HK-2 (cell line): Measurements from ENCODE around the gene KLF9.
"Not testable (repeated sequence)": the region's sequence is repeated elsewhere in the genome, so short reads cannot be mapped to it uniquely, and the experiment has no call there.

Experiments used
- DNase-seq: peaks from one replicate; pipeline ENCODE4 v3.0.0-alpha.2; 2018; ENCODE audit not compliant: unreplicated experiment

KLF9 gene

DNA sequence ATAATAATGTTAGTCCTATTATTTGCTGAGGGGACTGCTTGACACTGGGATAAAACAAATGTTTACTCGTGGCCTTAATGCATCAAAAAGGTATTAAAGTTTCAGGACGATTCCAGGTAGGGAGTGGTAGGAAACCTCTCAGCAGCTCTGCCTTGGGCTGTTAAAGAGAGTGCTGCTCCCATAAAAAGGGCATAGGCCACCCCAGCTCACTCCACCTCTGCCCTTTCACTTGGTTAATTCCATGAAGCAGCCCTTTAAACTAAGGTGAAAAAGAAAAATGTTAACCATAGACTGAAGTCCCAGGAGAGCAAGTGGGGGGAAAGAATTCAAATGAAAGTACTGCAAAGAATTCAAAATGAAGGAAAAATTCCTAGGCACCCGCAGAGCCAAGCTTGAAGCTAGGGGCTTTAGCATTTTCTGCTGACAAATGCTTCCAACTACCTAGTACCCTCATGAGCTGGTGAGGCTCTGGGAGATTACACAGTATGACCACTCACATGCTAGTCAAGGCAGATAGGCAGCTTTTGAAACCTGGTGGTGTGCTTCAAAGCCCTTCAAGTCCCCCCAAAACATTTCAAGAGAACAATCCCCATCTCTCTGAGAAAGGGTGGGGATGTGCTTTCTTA lies 8.5 kb downstream of the KLF9 start:
- no peak for DNase-seq

- DNase-seq = no peak
Observed at GRCh38 chr9:70404261-70404660, 10.2 kb downstream of the KLF9 start.

GRCh38 chr9:70403618-70404025 lies 10.8 kb downstream of the KLF9 start:
- no peak for DNase-seq

DNA sequence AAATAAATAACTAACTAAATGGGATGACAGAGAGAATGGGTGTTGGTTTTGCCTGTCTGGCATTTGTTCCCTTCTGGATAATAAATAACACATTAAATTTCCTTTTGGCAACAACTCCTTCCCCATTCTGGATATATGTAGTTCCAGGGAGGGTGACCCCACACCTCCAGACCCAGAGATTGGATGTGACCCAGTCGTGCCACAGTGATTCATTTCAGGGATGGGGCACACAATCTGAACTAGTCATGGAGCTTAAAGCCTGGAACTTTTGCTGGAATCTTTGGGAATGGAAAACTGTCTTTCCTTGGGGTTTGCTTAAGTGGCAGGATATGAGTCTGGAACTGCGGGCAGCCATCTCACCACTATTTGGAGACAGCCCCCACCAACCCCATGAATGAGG lies 11.3 kb downstream of the KLF9 start:
- no peak for DNase-seq

DNA sequence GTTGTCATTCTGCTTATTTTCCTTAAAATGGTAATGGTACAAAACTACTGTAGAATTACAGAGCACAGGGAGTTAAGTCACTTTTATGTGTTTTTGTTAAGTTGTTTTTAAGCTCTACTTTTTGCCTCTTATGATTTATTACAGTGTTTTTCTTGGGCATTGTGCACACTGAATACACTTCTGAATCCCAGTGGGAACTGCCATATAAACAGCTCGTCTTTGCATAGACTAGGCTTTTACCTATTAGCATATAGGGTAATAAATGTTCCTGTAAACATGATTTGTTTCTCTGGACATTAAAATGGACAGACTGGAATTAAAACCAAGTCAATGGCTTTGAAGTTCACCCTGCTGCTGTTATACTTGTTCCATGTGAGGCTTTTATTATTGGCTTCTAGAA lies 12.2 kb downstream of the KLF9 start:
- DNase-seq = no peak

DNA sequence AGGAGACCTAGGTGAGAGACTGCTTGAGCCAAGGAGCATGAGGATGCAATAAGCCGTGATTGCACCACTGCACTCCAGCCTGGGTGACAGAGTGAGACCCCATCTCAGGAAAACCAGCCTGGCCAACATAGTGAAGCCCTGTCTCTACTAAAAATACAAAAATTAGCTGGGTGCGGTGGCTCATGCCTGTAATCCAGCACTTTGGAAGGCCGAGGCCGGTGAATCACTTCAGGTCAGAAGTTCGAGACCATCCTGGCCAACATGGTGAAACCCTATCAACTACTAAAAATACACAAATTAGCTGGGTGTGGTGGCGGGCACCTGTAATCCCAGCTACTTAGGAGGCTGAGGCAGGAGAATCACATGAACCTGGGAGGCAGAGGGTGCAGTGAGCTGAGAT lies 13.2 kb downstream of the KLF9 start:
- not testable (repeated sequence) for DNase-seq

GRCh38 chr9:70400107-70400892 lies 14.2 kb downstream of the KLF9 start:
- no peak for DNase-seq

- no peak for DNase-seq
Observed at GRCh38 chr9:70399141-70399540, 15.3 kb downstream of the KLF9 start.

- no peak for DNase-seq
Observed at GRCh38 chr9:70398145-70398556, 16.3 kb downstream of the KLF9 start.

- DNase-seq = no peak
Observed at GRCh38 chr9:70395652-70396051, 18.8 kb downstream of the KLF9 start.

DNA sequence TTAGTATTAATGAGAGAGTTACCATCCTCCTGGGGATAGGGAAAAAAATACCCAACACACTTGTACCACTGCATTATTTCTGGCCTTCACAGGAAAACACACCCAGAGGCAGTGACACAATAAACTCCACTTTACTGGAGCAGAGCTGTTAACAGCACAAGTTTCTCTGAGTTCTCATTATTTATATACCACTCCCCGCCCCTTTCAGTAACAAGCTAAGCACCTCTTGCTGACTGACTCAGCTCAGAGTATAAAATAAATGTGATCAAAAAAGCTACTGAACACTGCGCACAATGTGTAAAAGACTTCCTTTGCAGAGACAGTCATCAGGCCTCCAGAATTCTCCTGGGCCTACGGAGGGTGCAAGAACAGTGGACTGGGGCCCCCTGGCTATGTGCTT lies 21.6 kb downstream of the KLF9 start:
- no peak for DNase-seq

GRCh38 chr9:70392189-70392588 lies 22.3 kb downstream of the KLF9 start:
- DNase-seq = no peak

DNA sequence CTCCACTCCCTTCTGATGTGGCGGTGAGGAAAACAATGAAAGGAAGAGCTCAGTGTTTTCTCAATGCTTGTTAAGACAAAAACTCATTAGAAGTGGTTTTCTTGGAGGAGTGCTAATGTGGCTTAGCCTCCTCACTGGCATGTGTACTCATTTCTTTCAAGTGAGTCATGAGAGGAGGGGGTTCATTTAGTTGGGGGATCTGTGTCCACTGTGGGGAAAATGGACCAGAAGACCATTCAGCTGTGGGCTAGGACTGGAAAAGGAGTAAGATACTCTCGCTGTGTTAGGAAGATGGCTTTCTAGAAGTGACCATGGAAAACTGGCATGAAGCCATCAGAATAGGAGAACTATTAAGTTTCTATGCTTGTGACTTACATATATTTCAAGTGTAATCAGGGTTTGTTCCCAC lies 23.5 kb downstream of the KLF9 start:
- DNase-seq = no peak

- DNase-seq = no peak
Observed at GRCh38 chr9:70389621-70390266, 24.7 kb downstream of the KLF9 start.

GRCh38 chr9:70389188-70389587 lies 25.3 kb downstream of the KLF9 start:
- DNase-seq = no peak

DNA sequence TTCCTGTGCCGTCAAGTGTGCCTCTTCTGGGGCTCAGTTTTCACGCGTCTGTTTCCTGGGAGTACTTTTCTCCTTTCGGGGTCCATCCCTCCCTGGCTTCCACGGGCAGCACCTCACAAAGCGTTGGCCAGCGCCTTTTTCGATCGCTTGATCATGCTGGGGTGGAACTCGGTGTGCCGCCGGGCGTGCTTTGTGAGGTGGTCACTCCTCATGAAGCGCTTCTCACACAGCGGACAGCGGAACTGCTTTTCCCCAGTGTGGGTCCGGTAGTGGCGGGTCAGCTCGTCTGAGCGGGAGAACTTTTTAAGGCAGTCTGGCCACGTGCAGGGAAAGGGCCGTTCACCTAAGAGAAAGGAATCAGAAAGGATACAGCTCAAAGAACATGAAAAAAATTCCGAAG lies 26.8 kb downstream of the KLF9 start:
- DNase-seq = no peak

GRCh38 chr9:70385426-70385825 lies 29.0 kb downstream of the KLF9 start:
- DNase-seq = no peak

DNA sequence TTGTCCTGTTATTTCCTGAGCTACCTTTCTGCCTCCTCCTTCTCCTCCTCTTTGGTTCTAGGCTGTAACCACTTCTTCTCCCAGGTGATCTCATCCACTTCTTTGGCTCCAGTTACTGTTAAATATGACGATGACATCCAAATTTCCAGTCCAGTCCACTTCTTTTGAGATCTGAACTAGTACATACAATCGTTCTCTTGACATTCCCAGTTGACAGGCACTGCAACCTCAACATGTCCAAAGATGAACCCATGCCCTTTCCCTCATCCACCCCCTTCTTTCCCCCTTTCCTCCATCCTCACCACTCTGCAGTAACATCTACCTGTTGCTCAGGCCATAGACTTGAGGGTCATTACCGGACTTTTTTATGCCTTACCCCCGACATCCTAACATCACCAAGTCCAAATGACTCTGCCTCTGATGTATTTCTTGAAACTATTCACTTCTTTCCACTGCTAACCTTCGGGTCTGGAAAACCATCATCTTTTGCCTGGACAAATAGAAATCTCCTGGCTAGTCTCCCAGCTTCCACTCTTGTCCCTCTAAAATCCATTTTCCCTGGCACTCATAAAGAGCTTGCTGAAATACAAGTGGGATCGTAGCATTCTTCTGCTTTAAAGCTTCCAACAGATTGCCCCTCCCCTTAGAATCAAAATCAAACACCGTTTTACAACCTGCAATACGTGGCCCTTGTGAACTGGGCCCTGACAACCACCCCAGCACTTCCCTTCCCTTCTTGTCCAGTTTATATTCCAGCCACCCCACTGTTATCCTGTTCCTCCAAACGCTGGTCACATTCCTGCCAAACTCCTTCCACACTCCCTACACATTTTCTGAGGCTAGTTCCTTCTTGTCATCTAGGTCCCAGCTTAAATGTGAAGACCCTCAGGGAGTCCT lies 31.5 kb downstream of the KLF9 start:
- DNase-seq = no peak

DNA sequence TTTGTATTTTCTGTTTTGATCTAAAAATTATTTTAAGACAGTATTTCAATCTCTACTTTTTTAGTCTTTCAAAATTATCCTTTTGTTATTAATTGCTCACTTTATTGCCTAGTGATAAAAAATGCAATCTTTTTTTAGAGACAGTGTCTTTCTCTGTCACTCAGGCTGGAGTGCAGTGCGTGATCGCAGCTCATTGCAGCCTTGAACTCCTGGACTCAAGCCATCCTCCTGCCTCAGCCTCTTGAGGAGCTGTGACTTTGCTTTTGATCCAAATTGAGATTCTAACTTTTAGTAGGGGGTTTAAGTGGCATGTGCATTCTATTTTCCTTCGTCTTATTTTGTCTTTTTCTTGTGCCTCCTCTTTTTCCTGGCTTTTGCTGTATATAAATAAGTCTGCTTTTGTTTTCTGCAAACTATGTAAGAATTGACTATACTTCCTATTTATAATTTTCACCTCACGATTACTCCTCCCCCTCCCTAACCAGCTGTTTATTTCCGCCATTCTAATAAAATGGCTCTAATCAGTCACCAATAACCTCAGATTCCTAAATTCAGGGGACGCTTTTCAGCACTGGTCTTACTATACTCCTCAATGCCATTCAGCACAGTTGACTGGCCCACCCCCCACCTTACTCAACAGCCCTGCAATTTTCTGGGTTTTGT lies 32.3 kb downstream of the KLF9 start:
- no peak for DNase-seq

- DNase-seq = no peak
Observed at GRCh38 chr9:70374962-70375618, 39.4 kb downstream of the KLF9 start.
